Measurements from ENCODE around the gene NCS1. TPM values are rescaled to one million over a fixed set of nuclear protein-coding genes. Genes with fewer than 3 reads are reported as not detected.

NCS1 gene
- total RNA-seq, 1 donor from 2014 or later = 32.8 TPM

GRCh38 chr9:130230631-130231030, 58.4 kb downstream of the NCS1 start:
- Mint-ChIP-seq H3K9me3 (peaks cover 5% of the 10 kb centered on the region), H3K27ac (no peak overlapping the region), H3K4me3 (no peak overlapping the region), H3K27me3 (no peaks in the 10 kb centered on the region), H3K36me3 (peaks cover 19% of the 10 kb centered on the region), H3K4me1 (ENCODE audit: unreplicated experiment) (peaks cover under 1% of the 10 kb centered on the region)
- no peak for TF ChIP-seq CTCF (conservative IDR thresholded peaks at IDR 0.05)
- DNase-seq (ENCODE audit: extremely low spot score, unreplicated experiment) = no peak

GRCh38 chr9:130232899-130233586, 60.8 kb downstream of the NCS1 start:
- Mint-ChIP-seq H3K27me3 (no peaks in the 10 kb centered on the region), H3K4me3 (no peak overlapping the region), H3K27ac (no peak overlapping the region), H3K9me3 (no peaks in the 10 kb centered on the region), H3K4me1 (ENCODE audit: unreplicated experiment) (peaks cover 10% of the 10 kb centered on the region), H3K36me3 (peaks cover 8% of the 10 kb centered on the region)
- DNase-seq (ENCODE audit: extremely low spot score, unreplicated experiment) = no peak
- no peak for TF ChIP-seq CTCF (conservative IDR thresholded peaks at IDR 0.05)

- DNase-seq (ENCODE audit: extremely low spot score, unreplicated experiment) = no peak
- Mint-ChIP-seq H3K27ac (no peak overlapping the region), H3K27me3 (no peaks in the 10 kb centered on the region), H3K4me1 (ENCODE audit: unreplicated experiment) (peaks cover 10% of the 10 kb centered on the region), H3K9me3 (no peaks in the 10 kb centered on the region), H3K4me3 (no peak overlapping the region), H3K36me3 (peaks cover 8% of the 10 kb centered on the region)
- TF ChIP-seq CTCF (conservative IDR thresholded peaks at IDR 0.05) = no peak
These were observed 61.4 kb downstream of the NCS1 start for GRCh38 chr9:130233587-130233945.

- Mint-ChIP-seq H3K9me3 (no peaks in the 10 kb centered on the region), H3K27me3 (no peaks in the 10 kb centered on the region), H3K36me3 (peaks cover 6% of the 10 kb centered on the region), H3K4me1 (ENCODE audit: unreplicated experiment) (peaks cover 10% of the 10 kb centered on the region), H3K27ac (no peak overlapping the region), H3K4me3 (no peak overlapping the region)
- no peak for TF ChIP-seq CTCF (conservative IDR thresholded peaks at IDR 0.05)
- no peak for DNase-seq (ENCODE audit: extremely low spot score, unreplicated experiment)
These were observed 62.4 kb downstream of the NCS1 start for GRCh38 chr9:130234340-130235260.

GRCh38 chr9:130235558-130236435, 63.6 kb downstream of the NCS1 start:
- H3K4me1 Mint-ChIP-seq (ENCODE audit: unreplicated experiment) = peaks cover 14% of the 10 kb centered on the region
- no peak overlapping the region for H3K4me3 Mint-ChIP-seq
- DNase-seq (ENCODE audit: extremely low spot score, unreplicated experiment) = no peak
- no peaks in the 10 kb centered on the region for H3K9me3 Mint-ChIP-seq
- peaks cover 3% of the 10 kb centered on the region for H3K36me3 Mint-ChIP-seq
- peak; percentile 100 for TF ChIP-seq CTCF (conservative IDR thresholded peaks at IDR 0.05)
- no peaks in the 10 kb centered on the region for H3K27me3 Mint-ChIP-seq
- no peak overlapping the region for H3K27ac Mint-ChIP-seq
